ENCODE data around the gene AUNIP.
A peak's percentile ranks its signal among the peaks of the same experiment; 100 is the strongest.

The AUNIP gene

DNA sequence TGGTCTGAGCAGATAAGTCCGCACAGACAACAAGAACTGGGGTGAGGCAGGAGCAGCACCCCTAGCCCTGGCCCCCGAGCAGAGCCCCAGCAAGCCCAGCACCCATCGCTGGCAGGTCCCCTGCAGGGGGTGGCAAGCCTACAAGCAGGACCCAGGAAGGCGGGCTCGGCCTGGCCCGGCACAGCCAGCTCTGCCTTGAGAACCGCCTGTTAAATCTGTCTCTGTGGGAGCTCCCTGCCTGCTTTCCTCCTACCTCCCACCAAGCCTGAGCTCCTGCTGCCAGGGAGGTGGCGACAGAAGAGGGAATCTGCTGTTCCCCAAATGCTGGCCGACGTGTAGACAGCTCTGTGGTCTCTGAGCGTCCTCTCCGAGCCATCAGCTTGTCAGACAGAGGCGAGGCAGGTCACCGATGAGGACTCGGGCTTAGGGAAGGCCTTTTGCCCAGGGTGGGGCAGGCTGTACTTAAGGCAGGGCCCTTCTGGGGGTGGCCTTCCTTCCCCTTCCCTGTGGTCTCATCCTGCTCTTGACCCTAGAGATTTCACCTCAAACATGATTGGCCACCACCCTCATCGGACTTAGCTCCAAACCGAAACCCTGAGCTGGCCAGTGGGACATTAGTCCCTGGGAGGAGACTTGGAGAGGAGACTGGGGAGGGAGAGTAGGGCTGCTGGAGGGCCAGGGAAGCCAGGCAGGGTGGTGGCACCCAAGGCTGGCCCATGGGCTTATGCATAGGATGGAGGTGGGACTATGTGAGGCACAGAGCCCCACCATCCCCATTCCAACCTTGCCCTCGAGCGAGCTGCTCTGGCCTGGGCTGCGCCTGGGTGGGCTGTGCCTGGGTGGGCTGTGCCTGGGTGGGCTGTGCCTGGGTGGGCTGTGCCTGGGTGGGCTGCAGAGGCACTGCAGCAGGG lies 51.5 kb downstream of the AUNIP start:
- no peak for DNase-seq
- peaks cover 21% of the 10 kb centered on the region for H3K36me3 ChIP-seq
- H3K9me3 ChIP-seq (ENCODE audit: severe bottlenecking) = no peaks in the 10 kb centered on the region
- TF ChIP-seq CTCF (IDR thresholded peaks at IDR 0.05; ENCODE audit: low read depth, low read length) = no peak
- no peak overlapping the region for H3K27ac ChIP-seq
- H3K27me3 ChIP-seq (ENCODE audit: insufficient read depth, low read depth, severe bottlenecking) = no peaks in the 10 kb centered on the region
- no peak overlapping the region for H3K4me3 ChIP-seq (ENCODE audit: low read depth, low read length)

DNA sequence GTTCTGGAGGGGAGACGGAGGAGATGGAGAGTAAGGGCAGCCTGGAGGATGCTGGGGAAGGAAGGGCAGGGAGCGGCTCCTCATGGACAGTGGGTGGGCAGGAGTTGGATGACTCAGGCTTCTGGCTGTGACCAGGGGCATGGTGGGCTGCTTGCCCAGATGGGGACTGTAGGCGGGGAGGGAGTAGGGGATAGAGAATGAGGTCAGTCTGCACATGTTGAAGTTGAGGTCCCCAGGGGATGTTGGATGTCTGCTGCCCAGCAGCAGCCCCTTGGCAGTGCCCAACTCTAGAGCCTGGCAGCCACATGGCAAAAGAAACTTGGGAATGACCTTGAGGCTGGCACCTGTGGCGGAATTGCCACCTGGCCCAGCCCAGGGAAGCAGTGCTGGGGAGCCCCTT lies 52.8 kb downstream of the AUNIP start:
- Histone ChIP-seq H3K4me3 (ENCODE audit: low read depth, low read length) (no peak overlapping the region), H3K36me3 (peaks cover 21% of the 10 kb centered on the region), H3K9me3 (ENCODE audit: severe bottlenecking) (no peaks in the 10 kb centered on the region), H3K27ac (no peak overlapping the region), H3K27me3 (ENCODE audit: insufficient read depth, low read depth, severe bottlenecking) (no peaks in the 10 kb centered on the region)
- no peak for DNase-seq
- no peak for TF ChIP-seq CTCF (IDR thresholded peaks at IDR 0.05; ENCODE audit: low read depth, low read length)

DNA sequence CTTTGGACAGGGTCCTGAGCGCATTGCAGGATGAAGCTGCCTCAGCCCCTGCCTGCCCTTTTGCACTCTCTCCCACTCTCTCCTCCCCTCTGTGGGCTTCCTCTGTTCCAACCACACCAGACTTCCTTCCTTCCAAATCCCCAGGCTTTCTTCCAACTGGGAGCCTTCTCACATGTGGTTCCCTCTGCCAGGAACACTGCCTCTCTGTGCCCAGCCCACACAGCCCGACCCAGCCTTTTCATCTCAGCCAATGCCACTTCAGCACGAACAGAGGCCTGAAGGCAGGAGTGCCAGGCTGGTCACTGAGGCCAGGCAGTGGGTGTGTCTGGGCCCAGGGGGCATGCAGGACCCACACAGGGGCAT lies 53.4 kb downstream of the AUNIP start:
- peaks cover 21% of the 10 kb centered on the region for H3K36me3 ChIP-seq
- H3K4me3 ChIP-seq (ENCODE audit: low read depth, low read length) = no peak overlapping the region
- H3K27me3 ChIP-seq (ENCODE audit: insufficient read depth, low read depth, severe bottlenecking) = no peaks in the 10 kb centered on the region
- no peak overlapping the region for H3K27ac ChIP-seq
- no peak for TF ChIP-seq CTCF (IDR thresholded peaks at IDR 0.05; ENCODE audit: low read depth, low read length)
- no peak for DNase-seq
- H3K9me3 ChIP-seq (ENCODE audit: severe bottlenecking) = no peaks in the 10 kb centered on the region

DNA sequence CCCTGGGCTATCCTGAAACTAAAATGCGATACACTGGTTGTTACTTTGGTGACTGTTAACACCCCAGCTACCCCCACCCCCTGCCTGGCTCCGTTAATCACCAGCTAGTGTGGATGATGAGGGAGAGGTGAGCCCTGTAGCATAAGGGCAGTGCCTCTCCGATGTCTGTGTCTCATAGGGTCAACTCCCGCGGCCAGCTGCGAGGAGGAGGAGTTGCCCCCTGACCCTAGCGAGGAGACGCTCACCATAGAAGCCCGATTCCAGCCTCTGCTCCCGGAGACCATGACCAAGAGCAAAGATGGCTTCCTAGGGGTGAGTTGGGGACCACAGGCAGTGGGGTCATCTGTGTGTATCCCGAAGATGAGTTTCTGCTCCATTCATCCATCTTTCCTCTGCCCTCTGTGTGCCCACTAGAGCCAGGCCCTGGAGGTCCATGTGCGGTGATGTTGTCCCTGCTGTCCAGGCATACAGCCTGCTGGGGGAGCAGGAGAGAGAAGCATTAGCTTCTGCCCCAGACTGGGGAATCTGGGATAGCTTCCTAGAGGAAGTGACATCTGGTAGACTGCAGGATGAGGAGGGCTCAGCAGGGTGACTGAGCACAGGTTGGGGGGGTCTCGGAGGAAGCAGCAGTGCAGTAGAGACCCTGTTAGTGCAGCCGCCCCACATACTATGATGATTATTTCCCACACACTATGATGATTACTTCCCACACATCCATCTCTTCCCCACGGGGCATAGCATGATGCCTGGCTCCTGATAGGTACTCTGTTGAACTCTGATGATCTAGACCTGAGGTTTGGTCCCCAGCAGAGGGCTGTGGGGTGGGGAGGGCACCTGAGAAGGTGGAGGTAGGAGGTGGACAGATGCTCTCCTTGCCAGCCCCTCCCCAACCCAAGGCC lies 54.0 kb downstream of the AUNIP start:
- H3K4me3 ChIP-seq (ENCODE audit: low read depth, low read length) = no peak overlapping the region
- peaks cover 18% of the 10 kb centered on the region for H3K36me3 ChIP-seq
- no peaks in the 10 kb centered on the region for H3K27me3 ChIP-seq (ENCODE audit: insufficient read depth, low read depth, severe bottlenecking)
- no peaks in the 10 kb centered on the region for H3K9me3 ChIP-seq (ENCODE audit: severe bottlenecking)
- no peak overlapping the region for H3K27ac ChIP-seq
- no peak for DNase-seq
- 0 out of 2 replicates have a peak, but pooled peaks have one; percentile 7 for TF ChIP-seq CTCF (IDR thresholded peaks at IDR 0.05; ENCODE audit: low read depth, low read length)

GRCh38 chr1:25804244-25804963 lies 54.9 kb downstream of the AUNIP start:
- H3K36me3 ChIP-seq = peaks cover 12% of the 10 kb centered on the region
- H3K27ac ChIP-seq = no peak overlapping the region
- TF ChIP-seq CTCF (IDR thresholded peaks at IDR 0.05; ENCODE audit: low read depth, low read length) = no peak
- H3K27me3 ChIP-seq (ENCODE audit: insufficient read depth, low read depth, severe bottlenecking) = no peaks in the 10 kb centered on the region
- H3K9me3 ChIP-seq (ENCODE audit: severe bottlenecking) = no peaks in the 10 kb centered on the region
- DNase-seq = no peak
- H3K4me3 ChIP-seq (ENCODE audit: low read depth, low read length) = no peak overlapping the region
